Endothelial cell (in vitro differentiated cells): ENCODE measurements around the gene STRN4. TPM values are rescaled to one million over a fixed set of nuclear protein-coding genes. Genes with fewer than 3 reads are reported as not detected.

ENCODE experiments used
- DNase-seq: peaks from one replicate; pipeline ENCODE4 v3.0.0; 2021; ENCODE audit warnings: low spot score
- H3K27ac Mint-ChIP-seq: one replicate; pipeline ENCODE4 v1.8.0; 2021; ENCODE audit warnings: mixed read lengths, inconsistent platforms; ENCODE audit not compliant: unreplicated experiment
- H3K27me3 Mint-ChIP-seq: one replicate; pipeline ENCODE4 v1.8.0; 2021; ENCODE audit warnings: mild to moderate bottlenecking, moderate library complexity, mixed read lengths, inconsistent platforms; ENCODE audit not compliant: unreplicated experiment
- H3K36me3 Mint-ChIP-seq: one replicate; pipeline ENCODE4 v1.8.0; 2021; ENCODE audit warnings: mild to moderate bottlenecking, low read depth, mixed read lengths, inconsistent platforms; ENCODE audit not compliant: unreplicated experiment
- H3K4me1 Mint-ChIP-seq: one replicate; pipeline ENCODE4 v1.8.0; 2021; ENCODE audit warnings: mild to moderate bottlenecking, mixed read lengths, inconsistent platforms; ENCODE audit not compliant: unreplicated experiment
- H3K4me3 Mint-ChIP-seq: one replicate; pipeline ENCODE4 v1.8.0; 2021; ENCODE audit warnings: mild to moderate bottlenecking, mixed read lengths, inconsistent platforms; ENCODE audit not compliant: unreplicated experiment
- H3K9me3 Mint-ChIP-seq: one replicate; pipeline ENCODE4 v1.8.0; 2021; ENCODE audit warnings: mixed read lengths, inconsistent platforms; ENCODE audit not compliant: unreplicated experiment
- CTCF ChIP-seq: fragments of 200-600 bp; sonication (generic); IDR thresholded peaks from one replicate; pipeline ENCODE4 v1.5.0; 2021; ENCODE audit warnings: antibody characterized with exemption; ENCODE audit not compliant: unreplicated experiment
- total RNA-seq: library from RNA; stranded (reverse); fragmentation: NEBNext Ultra II Directional; extraction: Animal tissue kit (Norgen Biotek cat#: 25700); gene quantifications from one replicate; pipeline ENCODE4 v1.2.1, GENCODE V29; 2021; ENCODE audit not compliant: unreplicated experiment

The STRN4 gene
- total RNA-seq, 1 donor from 2014 or later: 111 TPM

GRCh38 chr19:46755077-46755852 lies 9.0 kb upstream of the STRN4 start:
- no peak overlapping the region for H3K4me3 Mint-ChIP-seq
- H3K27ac Mint-ChIP-seq: no peak overlapping the region
- H3K36me3 Mint-ChIP-seq: peaks cover 9% of the 10 kb centered on the region
- DNase-seq: no peak
- TF ChIP-seq CTCF: no peak
- H3K9me3 Mint-ChIP-seq: no peaks in the 10 kb centered on the region
- H3K4me1 Mint-ChIP-seq: no peaks in the 10 kb centered on the region
- H3K27me3 Mint-ChIP-seq: peaks cover 2% of the 10 kb centered on the region

- Mint-ChIP-seq H3K4me1 (no peaks in the 10 kb centered on the region), H3K36me3 (peaks cover 10% of the 10 kb centered on the region), H3K27ac (no peak overlapping the region), H3K27me3 (peaks cover 2% of the 10 kb centered on the region), H3K4me3 (peak overlapping the region; percentile 53), H3K9me3 (no peaks in the 10 kb centered on the region)
- peak; percentile 30 for TF ChIP-seq CTCF
- peak; percentile 64 for DNase-seq
These were observed 7.3 kb upstream of the STRN4 start for GRCh38 chr19:46753420-46754155.

- Mint-ChIP-seq H3K4me3 (peak overlapping the region; percentile 85), H3K4me1 (peaks cover 16% of the 10 kb centered on the region), H3K9me3 (no peaks in the 10 kb centered on the region), H3K36me3 (peaks cover 13% of the 10 kb centered on the region), H3K27me3 (peaks cover 10% of the 10 kb centered on the region), H3K27ac (peak overlapping the region; percentile 75)
- peak; percentile 86 for DNase-seq
- peak; percentile 85 for TF ChIP-seq CTCF
These were observed 2.3 kb upstream of the STRN4 start for GRCh38 chr19:46748325-46749109.

GRCh38 chr19:46745521-46746280 lies 549 bp downstream of the STRN4 start, which contains the start of gene FKRP:
TSS of gene FKRP (plus strand) at chr19:46746057. CDS start at chr19:46755451, 9,394 bp downstream.
- H3K9me3 Mint-ChIP-seq: no peaks in the 10 kb centered on the region
- TF ChIP-seq CTCF: no peak
- peak; percentile 38 for DNase-seq
- H3K4me3 Mint-ChIP-seq: peak within 1 kb of the TSS; percentile 99
- H3K4me1 Mint-ChIP-seq: peaks cover 29% of the 10 kb centered on the region
- peaks cover 4% of the 10 kb centered on the region for H3K36me3 Mint-ChIP-seq
- H3K27me3 Mint-ChIP-seq: peaks cover 15% of the 10 kb centered on the region
- peak within 1 kb of the TSS; percentile 86 for H3K27ac Mint-ChIP-seq
